ENCODE results near the gene KLHL15. TPM values are rescaled to one million over a fixed set of nuclear protein-coding genes. Genes with fewer than 3 reads are reported as not detected.
"Not testable (repeated sequence)": the region's sequence is repeated elsewhere in the genome, so short reads cannot be mapped to it uniquely, and the experiment has no call there.

KLHL15 gene
- total RNA-seq, 2 donors from 2014 or later, result 11.8 to 31.6 TPM

GRCh38 chrX:23982891-23983290 lies 44.1 kb downstream of the KLHL15 start:
- Mint-ChIP-seq H3K36me3 (peaks cover 6 to 7% of the 10 kb centered on the region in 2 donors), H3K9me3 (no peaks in the 10 kb centered on the region), H3K27ac (no peak overlapping the region)
- DNase-seq (ENCODE audit: low spot score in 2 of 2) (no peak), ATAC-seq (no peak)

- no peaks in the 10 kb centered on the region for H3K9me3 Mint-ChIP-seq
- ATAC-seq (no peak), DNase-seq (ENCODE audit: low spot score in 2 of 2) (no peak)
- H3K36me3 Mint-ChIP-seq, result peaks cover 6 to 7% of the 10 kb centered on the region in 2 donors
- no peak overlapping the region for H3K27ac Mint-ChIP-seq
Measured at GRCh38 chrX:23981711-23982110, 45.3 kb downstream of the KLHL15 start.

GRCh38 chrX:23981222-23981621 lies 45.8 kb downstream of the KLHL15 start:
- Mint-ChIP-seq H3K9me3 (no peaks in the 10 kb centered on the region), H3K27ac (no peak overlapping the region), H3K36me3 (peaks cover 6 to 7% of the 10 kb centered on the region in 2 donors)
- DNase-seq (ENCODE audit: low spot score in 2 of 2) (no peak), ATAC-seq (no peak)

GRCh38 chrX:23980011-23980441 lies 47.0 kb downstream of the KLHL15 start:
- no peak overlapping the region for H3K27ac Mint-ChIP-seq
- no peak for DNase-seq (ENCODE audit: low spot score in 2 of 2)
- no peaks in the 10 kb centered on the region for H3K9me3 Mint-ChIP-seq
- peaks cover 6 to 7% of the 10 kb centered on the region in 2 donors for H3K36me3 Mint-ChIP-seq
- ATAC-seq, result no peak

- no peak for ATAC-seq
- no peak for DNase-seq (ENCODE audit: low spot score in 2 of 2)
- Mint-ChIP-seq H3K36me3 (peaks cover 6 to 7% of the 10 kb centered on the region in 2 donors), H3K27ac (no peak overlapping the region), H3K9me3 (no peaks in the 10 kb centered on the region)
Measured at GRCh38 chrX:23978491-23978890, 48.5 kb downstream of the KLHL15 start.

GRCh38 chrX:23965630-23966029 lies 61.4 kb downstream of the KLHL15 start:
- H3K9me3 Mint-ChIP-seq; DNase-seq (ENCODE audit: low spot score in 2 of 2): not testable (repeated sequence)

GRCh38 chrX:23964191-23964590 lies 62.8 kb downstream of the KLHL15 start:
- Mint-ChIP-seq H3K27ac (no peak overlapping the region), H3K36me3 (no peaks in the 10 kb centered on the region), H3K9me3 (no peaks in the 10 kb centered on the region)
- no peak for DNase-seq (ENCODE audit: low spot score in 2 of 2)
- ATAC-seq, result no peak

More at GRCh38 chrX:23965630-23966029, 61.4 kb downstream of the KLHL15 start:
- H3K36me3 Mint-ChIP-seq, ATAC-seq, H3K27ac Mint-ChIP-seq: not testable (repeated sequence)

- peak overlapping the region in 1 of 2 donors; percentile 57 for H3K27ac Mint-ChIP-seq
- H3K36me3 Mint-ChIP-seq, result no peaks in the 10 kb centered on the region
- ATAC-seq (peak; percentile 68 to 93), DNase-seq (ENCODE audit: low spot score in 2 of 2) (peak in 1 of 2 donors; percentile 2)
- no peaks in the 10 kb centered on the region for H3K9me3 Mint-ChIP-seq
Measured at GRCh38 chrX:23959781-23960180, 67.2 kb downstream of the KLHL15 start.

- no peak for ATAC-seq
- H3K36me3 Mint-ChIP-seq, result no peaks in the 10 kb centered on the region
- H3K27ac Mint-ChIP-seq, result peak overlapping the region in 1 of 2 donors; percentile 95
- no peak for DNase-seq (ENCODE audit: low spot score in 2 of 2)
- no peaks in the 10 kb centered on the region for H3K9me3 Mint-ChIP-seq
Measured at GRCh38 chrX:23954396-23954795, 72.6 kb downstream of the KLHL15 start.

- ATAC-seq, result peak in 1 of 2 donors; percentile 4
- no peak for DNase-seq (ENCODE audit: low spot score in 2 of 2)
- no peaks in the 10 kb centered on the region for H3K36me3 Mint-ChIP-seq
- H3K27ac Mint-ChIP-seq, result peak overlapping the region in 1 of 2 donors; percentile 95
- no peaks in the 10 kb centered on the region for H3K9me3 Mint-ChIP-seq
Measured at GRCh38 chrX:23953908-23954269, 73.1 kb downstream of the KLHL15 start.

- DNase-seq (ENCODE audit: low spot score in 2 of 2) (peak; percentile 24 to 61), ATAC-seq (peak; percentile 93 to 94)
- Mint-ChIP-seq H3K27ac (peak overlapping the region; percentile 95 to 96), H3K36me3 (no peaks in the 10 kb centered on the region), H3K9me3 (no peaks in the 10 kb centered on the region)
Measured at GRCh38 chrX:23952984-23953907, 73.7 kb downstream of the KLHL15 start.

- no peaks in the 10 kb centered on the region for H3K9me3 Mint-ChIP-seq
- no peaks in the 10 kb centered on the region for H3K36me3 Mint-ChIP-seq
- ATAC-seq, result no peak
- no peak for DNase-seq (ENCODE audit: low spot score in 2 of 2)
- peak overlapping the region in 1 of 2 donors; percentile 95 for H3K27ac Mint-ChIP-seq
Measured at GRCh38 chrX:23952391-23952790, 74.6 kb downstream of the KLHL15 start.

GRCh38 chrX:23945206-23945605 lies 81.8 kb downstream of the KLHL15 start:
- no peak overlapping the region for H3K27ac Mint-ChIP-seq
- H3K9me3 Mint-ChIP-seq, result no peaks in the 10 kb centered on the region
- no peaks in the 10 kb centered on the region for H3K36me3 Mint-ChIP-seq
- DNase-seq (ENCODE audit: low spot score in 2 of 2) (no peak), ATAC-seq (no peak)

- no peak for ATAC-seq
- H3K36me3 Mint-ChIP-seq, result no peaks in the 10 kb centered on the region
- H3K9me3 Mint-ChIP-seq, result no peaks in the 10 kb centered on the region
Measured at GRCh38 chrX:23944234-23944633, 82.8 kb downstream of the KLHL15 start.

GRCh38 chrX:23939203-23939602 lies 87.8 kb downstream of the KLHL15 start:
- ATAC-seq (no peak), DNase-seq (ENCODE audit: low spot score in 2 of 2) (no peak)
- Mint-ChIP-seq H3K27ac (no peak overlapping the region), H3K9me3 (no peaks in the 10 kb centered on the region), H3K36me3 (no peaks in the 10 kb centered on the region)

More at GRCh38 chrX:23944234-23944633, 82.8 kb downstream of the KLHL15 start:
- no peak overlapping the region for H3K27ac Mint-ChIP-seq
- no peak for DNase-seq (ENCODE audit: low spot score in 2 of 2)

- ATAC-seq (no peak), DNase-seq (ENCODE audit: low spot score in 2 of 2) (no peak)
- Mint-ChIP-seq H3K9me3 (no peaks in the 10 kb centered on the region), H3K36me3 (no peaks in the 10 kb centered on the region), H3K27ac (no peak overlapping the region)
Measured at GRCh38 chrX:23938690-23939089, 88.3 kb downstream of the KLHL15 start.

GRCh38 chrX:23937100-23937499 lies 89.9 kb downstream of the KLHL15 start:
- no peak for ATAC-seq
- no peak overlapping the region for H3K27ac Mint-ChIP-seq
- no peaks in the 10 kb centered on the region for H3K9me3 Mint-ChIP-seq
- H3K36me3 Mint-ChIP-seq, result no peaks in the 10 kb centered on the region
- DNase-seq (ENCODE audit: low spot score in 2 of 2), result no peak

- H3K36me3 Mint-ChIP-seq, result no peaks in the 10 kb centered on the region
- no peak for DNase-seq (ENCODE audit: low spot score in 2 of 2)
- no peaks in the 10 kb centered on the region for H3K9me3 Mint-ChIP-seq
Measured at GRCh38 chrX:23936180-23936579, 90.8 kb downstream of the KLHL15 start.

More at GRCh38 chrX:23936180-23936579, 90.8 kb downstream of the KLHL15 start:
- no peak for ATAC-seq
- H3K27ac Mint-ChIP-seq, result no peak overlapping the region

All from activated naive CD4-positive, alpha-beta T cell treated with anti-CD3 and anti-CD28 coated beads, Interleukin-2, amount 50 U/mL, for 72 hours (primary cell).